PC-9 (cell line): ENCODE data around the gene BTBD16.

Experiments used
- CTCF ChIP-seq: fragments of 200-600 bp; sonication (generic); conservative IDR thresholded peaks from 2 replicates; pipeline ENCODE4 v1.6.1; 2017; ENCODE audit warnings: mixed run types, antibody characterized with exemption, mild to moderate bottlenecking, moderate library complexity
- EZH2 ChIP-seq: fragments of 200-600 bp; sonication (generic); IDR thresholded peaks from 2 replicates; pipeline ENCODE4 v1.8.0; 2017; ENCODE audit warnings: antibody characterized with exemption, low read depth

GRCh38 chr10:122264436-122264835, 6.7 kb upstream of the BTBD16 start:
- TF ChIP-seq CTCF (no peak), EZH2 (no peak)
